Activated CD4-positive, CD25-positive, alpha-beta regulatory T cell treated with anti-CD3 and anti-CD28 coated beads, Interleukin-2, amount 50 U/mL, for 72 hours (primary cell): ENCODE measurements around the gene SCEL.
"Not testable (repeated sequence)": the region's sequence is repeated elsewhere in the genome, so short reads cannot be mapped to it uniquely, and the experiment has no call there.

ENCODE experiments used
- DNase-seq: peaks from one replicate; pipeline ENCODE4 v3.0.0; 2021

Gene SCEL

DNA sequence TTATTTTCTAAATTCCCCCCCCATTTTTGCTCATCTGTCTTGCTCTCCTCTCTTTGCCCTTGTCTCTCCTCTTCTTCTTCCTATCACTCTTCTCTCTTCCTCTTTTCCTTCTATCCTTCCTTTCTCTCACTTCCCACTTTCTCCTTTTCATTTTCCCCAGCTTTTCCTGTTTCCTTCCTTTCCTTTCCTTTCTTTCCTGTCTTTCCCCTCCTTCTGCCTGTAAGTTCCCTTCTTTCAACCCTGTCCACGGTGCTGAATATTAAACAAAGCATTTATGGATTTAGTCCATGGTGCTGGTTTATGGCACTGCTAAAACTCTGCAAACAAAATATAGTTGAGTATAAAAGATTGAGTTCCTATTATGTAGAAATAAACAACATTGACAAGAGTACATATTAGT, 27.6 kb downstream of the SCEL start:
- DNase-seq: no peak

DNA sequence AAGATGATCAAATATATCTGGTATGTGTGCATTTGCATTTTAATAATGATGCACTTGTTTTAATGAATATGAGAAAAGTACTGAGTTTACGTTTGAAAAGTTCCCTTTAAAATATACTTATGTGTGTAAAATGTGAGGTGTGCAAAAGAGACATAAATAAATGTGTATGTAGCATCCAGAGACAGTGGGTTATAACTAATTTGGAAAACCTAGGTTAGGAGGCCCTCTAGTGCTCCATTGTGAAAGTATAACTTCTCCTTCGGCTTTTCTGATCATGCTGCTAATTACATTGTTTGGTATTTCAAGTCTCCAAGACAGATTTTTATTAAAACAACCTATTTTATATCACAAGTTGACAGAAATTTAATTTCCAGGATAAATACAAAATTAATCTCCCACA, 30.1 kb downstream of the SCEL start:
- no peak for DNase-seq

DNA sequence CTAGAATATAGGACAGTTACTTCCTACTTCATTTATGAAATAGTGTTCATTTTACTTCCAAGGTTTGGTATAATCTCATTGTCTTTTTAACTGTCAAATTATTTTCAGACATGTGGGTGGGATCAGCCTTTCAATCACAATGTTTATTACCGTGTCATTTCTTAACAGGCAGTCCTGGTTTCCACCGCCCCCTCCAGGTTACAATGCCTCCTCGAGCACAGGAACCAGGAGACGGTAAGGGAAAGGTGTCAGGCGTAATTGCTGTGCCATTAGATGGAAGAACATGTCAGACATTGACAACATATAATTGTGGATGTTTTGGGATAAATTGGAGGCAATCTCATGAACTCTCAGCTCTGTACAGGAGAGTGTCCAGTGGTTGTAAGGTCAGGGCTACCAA, 36.5 kb downstream of the SCEL start:
- DNase-seq: no peak

DNA sequence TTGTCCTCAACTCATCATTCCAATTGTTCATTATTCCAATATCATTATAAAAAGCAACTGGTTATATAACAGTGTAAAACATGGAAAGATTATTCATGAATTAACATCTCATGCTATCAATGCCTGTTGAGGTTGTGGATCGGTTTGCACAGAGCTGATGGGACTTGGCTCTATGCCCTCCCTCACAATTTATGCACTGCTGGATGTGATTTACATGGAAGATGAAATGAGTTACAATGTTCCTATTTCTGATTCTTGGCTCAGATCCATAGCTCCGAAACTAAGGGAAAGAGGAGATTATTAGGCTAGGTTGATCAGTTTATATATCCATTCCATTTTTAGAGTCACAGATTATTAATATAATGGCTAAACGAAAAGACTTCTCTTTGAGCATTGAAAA, 38.6 kb downstream of the SCEL start:
- DNase-seq: no peak

DNA sequence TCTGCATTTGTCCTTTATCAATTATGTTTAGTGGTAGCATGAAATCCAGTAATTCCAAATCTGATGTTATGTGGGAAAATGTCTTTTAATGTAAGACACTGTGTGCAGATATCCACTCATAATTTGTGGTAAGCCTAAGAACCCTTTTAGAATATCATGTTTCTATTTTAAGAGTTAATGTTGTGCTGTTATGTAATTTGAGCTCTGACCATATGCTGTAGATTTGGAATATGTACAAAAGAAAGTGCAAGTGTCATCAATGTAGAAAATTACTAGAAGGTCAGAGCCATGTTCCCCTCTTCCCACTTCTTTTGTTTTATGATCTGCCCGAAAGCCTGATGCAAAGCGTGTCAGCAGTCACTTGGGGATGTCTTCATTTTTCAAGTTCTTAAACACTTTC, 44.5 kb downstream of the SCEL start:
- no peak for DNase-seq

DNA sequence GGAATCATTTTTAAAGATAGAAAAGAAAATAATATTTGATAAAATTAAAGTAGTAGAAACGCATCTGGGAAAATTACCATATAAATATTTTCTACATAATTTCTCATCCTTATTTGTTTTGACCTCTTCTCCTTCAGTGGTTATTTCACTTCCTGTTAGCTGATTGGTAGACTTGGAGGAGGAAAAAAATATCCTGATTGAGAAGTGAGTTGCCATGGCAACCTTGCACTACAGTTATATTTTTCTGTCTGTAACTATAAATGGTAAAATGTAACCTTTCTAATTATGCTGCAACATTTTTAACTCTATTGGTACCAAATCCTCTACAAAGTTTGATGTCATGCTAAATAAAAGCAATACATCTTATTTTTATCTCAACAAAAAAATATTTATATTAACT, 45.2 kb downstream of the SCEL start:
- no peak for DNase-seq

DNA sequence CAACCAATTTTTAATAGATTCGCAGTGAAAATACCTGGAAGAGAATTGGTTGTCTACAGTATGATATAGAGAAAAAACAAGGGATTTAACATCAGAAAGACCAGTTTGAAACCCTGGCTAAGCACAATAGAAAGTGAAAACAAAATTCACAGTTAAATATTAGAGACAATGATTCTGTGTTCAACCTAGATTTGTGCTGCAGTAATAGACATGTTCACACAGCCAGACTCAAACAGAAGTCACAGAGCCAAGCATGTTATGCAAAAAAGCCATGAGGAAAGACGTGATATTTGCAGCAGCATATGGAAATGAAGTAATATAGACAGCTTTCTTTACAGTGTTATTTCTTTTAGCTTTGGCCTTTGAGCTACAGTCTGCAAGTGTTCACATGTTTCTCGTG, 48.1 kb downstream of the SCEL start:
- no peak for DNase-seq

DNA sequence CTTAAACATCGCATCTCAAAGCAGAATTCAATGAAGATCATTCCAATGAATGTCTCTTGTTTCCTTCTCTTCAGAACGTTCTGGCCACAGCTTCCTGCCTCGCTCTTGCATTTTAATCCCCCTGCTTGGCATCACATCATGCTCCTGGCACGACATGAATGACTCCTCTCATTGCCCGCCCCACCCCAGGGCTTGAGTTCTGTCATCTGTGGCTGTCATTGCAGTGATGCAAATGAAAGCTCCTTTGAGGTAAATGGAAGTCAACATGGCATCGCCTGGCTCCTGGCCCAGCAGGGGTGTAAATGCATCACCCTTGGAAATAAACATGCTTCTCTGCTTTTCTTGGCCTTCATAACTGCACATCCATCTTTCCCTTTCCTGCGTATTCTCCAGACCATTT, 48.6 kb downstream of the SCEL start:
- no peak for DNase-seq

DNA sequence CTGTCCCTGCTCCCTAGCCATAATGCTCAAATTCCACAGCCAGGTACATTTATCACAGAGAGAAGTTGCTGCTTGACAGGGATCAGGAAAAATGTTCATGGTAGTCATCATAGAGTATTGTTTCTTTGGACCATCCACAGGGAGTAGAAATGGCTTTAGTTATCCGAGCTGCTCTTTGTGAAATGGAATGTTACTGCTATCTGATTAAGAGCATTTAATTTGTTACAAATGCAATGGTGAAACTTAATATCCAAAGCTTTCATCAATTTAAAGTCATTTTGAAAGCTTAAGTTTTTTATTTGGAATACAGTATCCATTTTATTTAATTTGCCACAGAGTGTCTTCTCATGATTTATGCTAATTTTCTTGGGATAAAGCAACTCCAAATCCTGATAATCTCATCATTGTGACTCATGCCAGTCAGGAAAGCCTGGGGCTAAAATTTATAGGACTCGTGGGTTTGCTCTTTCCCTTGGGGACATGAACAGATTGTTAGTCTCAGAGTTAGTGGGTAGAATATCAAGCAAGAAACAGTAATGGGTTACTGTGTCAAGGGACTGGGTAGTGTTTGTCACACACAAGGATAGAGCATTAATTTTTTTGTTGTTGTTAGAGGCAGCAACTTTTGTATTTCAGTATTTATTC, 59.8 kb downstream of the SCEL start:
- no peak for DNase-seq

DNA sequence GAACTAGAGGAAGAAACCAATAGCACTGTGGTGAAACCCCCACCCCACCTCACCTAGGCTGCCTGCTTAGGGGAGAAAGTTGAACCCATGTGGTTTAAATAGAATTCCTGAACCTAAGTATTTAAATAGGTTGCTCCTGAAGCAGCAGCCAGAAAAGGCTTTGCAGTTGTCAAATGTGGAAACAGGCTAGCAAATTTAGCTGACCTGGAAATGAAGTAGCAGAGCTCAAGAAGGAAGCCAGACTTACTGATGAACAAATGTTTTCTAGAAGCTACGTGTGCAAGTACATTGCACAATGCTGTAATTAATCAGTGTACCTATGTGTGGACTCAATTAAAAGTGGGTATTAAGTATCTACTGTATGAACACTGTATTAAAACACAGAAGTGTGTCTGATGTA, 61.3 kb downstream of the SCEL start:
- DNase-seq: no peak

DNA sequence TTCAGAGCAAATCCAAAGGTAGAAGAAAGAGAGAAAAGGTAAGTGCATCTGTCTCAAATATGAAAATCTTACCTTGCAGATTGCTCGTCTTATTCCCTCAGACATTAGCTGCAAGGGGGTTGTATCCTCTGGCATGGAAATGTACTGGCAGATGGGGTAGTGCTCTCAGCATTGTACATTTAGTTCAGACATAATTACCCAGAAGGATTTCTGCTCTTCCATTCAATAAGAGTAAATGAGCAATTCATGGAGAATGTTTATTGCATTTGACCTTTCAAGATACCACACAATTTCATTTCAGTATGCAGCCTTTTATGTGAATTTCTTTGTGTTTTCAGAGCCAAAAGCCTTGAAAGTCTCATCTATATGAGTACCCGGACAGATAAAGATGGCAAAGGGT, 63.8 kb downstream of the SCEL start:
- DNase-seq: no peak

DNA sequence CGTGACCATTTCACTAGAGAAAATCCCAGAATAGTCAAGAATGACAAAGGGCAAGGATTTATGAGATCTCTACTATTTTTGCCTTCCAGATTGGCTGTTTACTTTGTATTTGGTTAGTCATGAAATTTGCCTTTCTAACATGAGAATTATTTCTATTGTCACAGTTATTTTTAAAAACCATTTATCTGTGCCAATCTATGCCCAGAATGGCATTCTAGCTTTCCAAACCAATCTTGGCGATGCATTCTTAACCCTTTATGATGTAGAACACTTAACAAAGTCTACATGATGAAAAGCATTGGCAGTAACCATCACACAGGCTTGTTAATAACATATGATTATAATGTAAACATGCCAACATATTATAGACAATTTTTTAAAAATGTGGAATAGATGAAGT, 65.2 kb downstream of the SCEL start:
- no peak for DNase-seq

DNA sequence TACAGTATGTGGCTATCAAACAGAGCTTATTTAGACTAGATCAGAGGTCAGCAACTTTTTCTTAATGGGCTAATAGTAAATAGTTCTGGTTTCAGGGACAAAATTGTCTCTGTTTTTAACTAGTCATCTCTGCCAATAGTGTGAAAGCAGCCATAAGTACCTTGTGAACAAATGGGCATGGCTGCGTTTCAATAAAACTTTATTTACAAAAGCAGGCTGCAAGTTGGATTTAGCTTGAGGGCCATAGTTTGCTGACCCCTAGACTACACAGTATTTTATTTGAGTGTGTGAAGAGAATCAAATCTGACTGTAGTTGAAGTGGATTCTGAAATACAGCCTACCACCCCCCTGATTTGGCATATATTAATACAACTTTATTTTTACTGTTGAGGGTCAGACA, 75.6 kb downstream of the SCEL start:
- no peak for DNase-seq

DNA sequence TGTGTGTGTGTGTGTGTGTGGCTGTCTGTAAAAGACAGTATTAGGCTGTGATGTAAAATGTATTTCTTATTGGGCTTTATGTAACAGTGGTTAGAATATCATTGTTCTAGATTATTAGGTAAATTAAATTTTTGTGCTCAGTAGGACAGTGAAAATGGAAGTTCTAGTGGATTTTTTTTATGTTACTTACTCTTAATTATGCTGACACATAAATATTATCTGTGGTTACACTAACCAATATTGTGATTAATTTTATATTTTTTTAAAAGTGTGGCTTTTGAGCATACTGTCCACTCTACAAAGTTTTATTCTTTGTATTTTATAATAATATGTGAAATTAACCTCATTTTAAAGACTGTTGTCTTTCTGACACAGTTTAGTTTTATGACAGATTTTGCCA, 80.5 kb downstream of the SCEL start:
- DNase-seq: no peak

DNA sequence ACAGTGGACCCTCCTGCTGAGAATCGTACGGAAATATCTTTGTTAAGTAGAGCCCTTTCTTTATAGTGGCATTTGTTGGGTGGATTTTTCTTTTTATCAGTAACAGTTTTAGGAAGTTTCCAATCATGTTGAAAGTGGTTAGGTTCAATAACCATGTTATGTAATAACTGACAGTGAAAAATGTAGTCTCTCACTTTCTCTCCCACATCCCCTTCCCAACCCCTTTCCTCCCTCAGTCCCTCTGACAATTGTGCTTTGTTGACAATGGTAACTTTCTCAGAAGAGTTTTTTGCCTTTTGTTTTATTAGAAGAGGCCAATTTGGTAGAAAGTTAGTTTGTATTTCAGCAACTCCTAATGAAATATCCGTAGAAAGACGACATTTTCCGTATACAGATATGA, 84.1 kb downstream of the SCEL start:
- no peak for DNase-seq

DNA sequence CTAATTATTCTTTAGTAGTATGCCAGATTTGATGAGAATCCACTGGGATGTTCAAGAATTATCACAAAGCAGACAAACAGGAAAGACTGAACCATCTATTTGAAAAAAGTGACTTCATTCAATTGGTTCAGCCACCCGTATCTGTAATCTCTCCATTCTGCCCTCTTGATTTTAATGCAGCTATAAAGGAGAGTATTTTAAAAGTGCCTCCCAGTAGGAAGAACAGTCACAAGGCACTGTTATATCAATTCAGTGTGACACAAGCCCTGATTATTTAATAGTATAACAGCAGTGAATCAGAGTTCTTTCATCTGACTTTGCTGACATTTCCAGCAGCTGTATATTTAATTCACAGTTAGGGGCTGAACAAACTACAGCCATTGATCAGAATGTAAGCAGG, 84.6 kb downstream of the SCEL start:
- no peak for DNase-seq

DNA sequence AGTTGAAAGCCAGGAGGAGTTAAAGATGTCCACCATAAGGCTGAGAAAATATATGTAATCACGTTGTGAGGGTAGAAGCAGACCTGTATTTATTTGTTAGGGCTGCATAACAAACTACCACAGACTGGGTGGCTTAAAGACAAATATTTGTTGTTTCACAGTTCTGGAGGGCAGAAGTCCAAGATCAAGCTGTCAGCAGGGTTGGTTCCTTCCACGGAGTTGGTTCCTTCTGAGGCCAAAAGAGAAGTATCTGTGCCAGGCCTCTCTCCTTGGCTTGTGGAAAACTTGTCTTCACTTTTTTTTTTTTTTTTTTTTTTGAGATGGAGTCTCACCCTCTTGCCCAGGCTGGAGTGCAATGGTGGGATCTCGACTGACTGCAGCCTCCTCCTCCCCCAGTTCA, 88.3 kb downstream of the SCEL start:
- DNase-seq: no peak

DNA sequence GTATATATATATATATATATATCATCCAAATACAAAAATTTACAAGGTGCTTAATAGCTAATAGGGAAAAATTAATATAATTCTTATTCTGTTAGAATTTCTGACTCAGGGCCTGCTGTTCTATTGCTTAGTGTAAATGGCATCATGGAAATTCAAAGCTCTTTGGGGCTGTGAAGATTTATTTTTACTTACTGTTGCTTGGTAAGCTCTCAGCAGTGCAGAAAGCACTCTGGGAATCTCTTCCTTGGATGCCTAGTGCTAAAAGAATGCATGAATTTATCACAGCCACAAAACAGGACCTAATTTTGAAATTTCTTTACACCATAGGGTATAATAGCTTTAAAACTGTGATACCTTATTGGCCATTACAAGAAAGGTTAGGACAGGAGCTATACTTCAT, 92.7 kb downstream of the SCEL start:
- no peak for DNase-seq

DNA sequence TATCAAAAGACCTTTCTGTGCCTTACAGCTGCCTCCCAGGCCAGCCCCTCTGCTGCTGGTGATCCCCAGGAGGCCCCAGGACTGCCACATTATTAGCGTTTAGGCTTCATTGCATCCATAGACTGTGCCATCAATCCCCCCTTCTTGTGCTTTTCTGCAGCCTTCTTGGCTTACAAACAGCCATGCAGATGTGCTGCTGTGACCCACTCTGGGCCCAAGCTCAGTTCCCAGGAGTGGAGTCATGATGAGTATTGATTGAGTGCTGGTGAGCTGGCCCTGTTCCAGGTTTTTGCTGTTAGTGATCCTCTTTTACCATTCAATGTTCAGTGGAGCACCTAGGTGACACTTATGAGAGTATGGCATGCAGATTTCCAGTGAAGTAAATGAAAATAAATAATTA, 102.1 kb downstream of the SCEL start:
- no peak for DNase-seq

DNA sequence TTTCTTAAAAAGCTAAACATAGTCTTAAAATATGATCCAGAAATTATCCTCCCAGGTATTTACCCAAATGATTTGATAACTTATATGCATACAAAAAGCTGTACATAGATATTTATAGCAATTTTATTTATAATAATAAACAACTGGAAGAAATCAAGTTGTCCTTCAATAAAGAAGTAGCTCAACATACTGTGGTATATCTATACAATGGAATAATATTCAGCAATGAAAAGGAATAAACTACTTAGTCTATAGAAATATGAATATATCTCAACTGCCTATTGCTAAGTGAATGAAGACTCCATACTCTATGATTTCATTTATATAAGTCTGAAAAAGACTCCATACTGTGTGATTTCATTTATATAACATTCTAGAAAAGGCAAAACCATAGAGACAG, 114.9 kb downstream of the SCEL start:
- DNase-seq: no peak

DNA sequence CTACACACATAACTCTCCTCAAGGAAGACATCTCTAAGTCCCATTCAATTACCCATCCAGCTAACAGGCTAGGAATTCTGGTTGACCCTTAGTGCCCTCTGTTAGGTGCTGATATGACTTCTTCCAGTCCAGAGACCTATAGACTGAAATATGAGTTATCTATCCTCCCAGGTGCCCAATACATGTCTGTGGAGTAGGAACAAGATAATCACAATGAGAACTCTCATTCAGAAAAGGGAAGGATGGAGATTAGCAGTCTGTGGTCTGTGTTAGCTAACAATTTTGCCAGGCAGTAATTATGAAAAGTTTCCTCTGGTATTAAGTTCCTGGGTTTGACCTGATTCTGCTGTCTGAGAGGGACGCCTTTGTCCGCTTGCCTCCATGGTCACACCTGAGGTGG, 117.8 kb downstream of the SCEL start:
- no peak for DNase-seq

DNA sequence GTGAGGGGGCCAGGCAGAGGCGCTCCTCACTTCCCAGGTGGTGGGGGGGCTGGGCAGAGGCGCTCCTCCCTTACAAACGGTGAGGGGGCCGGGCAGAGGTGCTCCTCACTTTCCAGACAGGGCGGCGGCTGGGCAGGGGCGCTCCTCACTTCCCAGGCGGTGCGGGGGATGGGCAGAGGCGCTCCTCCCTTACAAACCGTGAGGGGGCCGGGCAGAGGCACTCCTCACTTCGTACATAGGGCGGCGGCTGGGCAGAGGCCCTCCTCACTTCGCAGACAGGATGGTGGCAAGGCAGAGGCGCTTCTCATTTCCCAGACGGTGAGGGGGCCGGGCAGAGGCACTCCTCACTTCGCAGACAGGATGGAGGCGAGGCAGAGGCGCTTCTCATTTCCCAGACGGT, 124.5 kb downstream of the SCEL start:
- DNase-seq: not testable (repeated sequence)

DNA sequence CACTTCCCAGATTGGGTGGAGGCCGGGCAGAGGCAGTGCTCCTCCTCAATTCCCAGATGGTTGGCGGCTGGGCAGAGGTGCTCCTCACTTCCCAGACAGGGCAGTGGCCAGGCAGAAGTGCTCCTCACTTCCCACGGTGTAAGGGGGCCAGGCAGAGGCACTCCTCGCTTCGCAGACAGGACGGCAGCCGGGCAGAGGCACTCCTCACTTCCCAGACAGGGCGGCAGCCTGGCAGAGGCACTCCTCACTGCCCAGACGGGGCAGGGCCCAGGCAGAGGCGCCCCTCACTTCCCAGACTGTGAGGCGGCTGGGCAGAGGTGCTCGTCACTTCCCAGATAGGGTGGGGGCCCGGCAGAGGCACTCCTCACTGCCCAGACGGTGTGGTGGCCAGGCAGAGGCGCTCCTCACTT, 125.3 kb downstream of the SCEL start:
- DNase-seq: no peak

DNA sequence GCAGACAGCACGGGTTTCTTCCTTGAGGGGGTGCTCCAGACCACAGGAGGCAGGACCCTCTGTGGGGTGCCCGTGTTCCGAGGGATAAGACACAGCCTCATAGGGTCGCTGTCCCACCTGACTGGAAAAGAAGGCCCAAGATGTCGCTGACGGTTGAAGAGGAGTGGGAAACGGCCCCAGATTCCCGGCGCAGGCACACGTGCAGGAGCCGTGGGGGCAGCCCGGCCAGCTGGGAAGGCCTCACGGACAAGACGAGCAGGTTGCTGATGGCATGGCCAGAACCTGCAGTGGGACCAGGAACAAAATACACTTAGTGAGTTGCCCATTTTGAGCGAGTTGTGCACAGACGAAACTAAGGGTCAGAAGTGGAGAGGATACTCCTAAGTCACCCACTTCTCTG, 126.8 kb downstream of the SCEL start:
- not testable (repeated sequence) for DNase-seq

DNA sequence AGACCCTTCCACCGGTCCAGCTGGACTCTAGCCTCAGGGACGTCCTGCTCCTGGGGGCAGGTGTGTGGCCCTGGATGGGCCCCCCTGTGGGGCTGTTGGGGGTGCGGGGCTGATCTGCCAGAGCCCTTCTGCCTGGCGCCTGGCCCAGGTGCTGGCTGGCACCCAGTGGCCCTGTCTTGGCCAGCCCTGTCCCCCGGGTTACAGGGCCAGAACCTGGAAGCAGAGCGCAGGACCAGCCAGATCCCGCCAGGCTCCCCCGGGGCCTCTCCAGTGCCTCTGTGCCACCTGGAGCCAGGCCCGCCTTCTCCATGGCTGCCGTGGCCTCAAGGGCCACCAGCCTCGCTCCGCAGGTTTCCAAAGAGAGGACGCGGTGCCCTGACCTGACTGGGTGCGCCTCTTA, 127.3 kb downstream of the SCEL start:
- DNase-seq: not testable (repeated sequence)

DNA sequence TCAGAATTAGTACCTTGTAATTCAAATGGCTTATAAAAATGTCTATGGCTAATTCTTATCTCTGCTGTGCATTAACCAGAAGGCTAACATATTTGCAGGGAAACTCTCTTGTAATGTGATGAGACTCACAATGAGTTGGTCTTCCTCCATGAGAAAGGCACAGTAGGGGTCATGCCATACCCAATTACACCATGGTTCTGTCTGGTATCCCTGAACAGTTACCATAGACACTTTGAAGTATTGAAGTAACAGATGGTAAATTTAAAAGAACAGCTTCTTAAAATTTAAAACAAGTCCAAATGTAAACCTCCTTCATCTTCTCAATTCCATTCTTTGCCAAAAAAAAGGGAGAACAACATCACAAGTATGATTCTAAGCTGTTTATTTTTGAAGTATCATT, 139.3 kb downstream of the SCEL start:
- DNase-seq: no peak
